Pulmonary artery endothelial cell (primary cell): ENCODE results near the gene ACTG1. TPM values are rescaled to one million over a fixed set of nuclear protein-coding genes. Genes with fewer than 3 reads are reported as not detected.

Experiments
- DNase-seq: peaks from one replicate; pipeline ENCODE4 v3.0.0-alpha.2; 2011; ENCODE audit warnings: low read depth, low spot score
- total RNA-seq: library from RNA; depleted of rRNA; stranded (reverse); fragments of >200 nt; gene quantifications from 2 replicates; pipeline ENCODE4 v1.2.3, GENCODE V29; 2014

The ACTG1 gene
- total RNA-seq, 1 donor from 2014 or later, result 9,538 TPM

- no peak for DNase-seq
Observed at GRCh38 chr17:81545160-81545949, 32.8 kb upstream of the ACTG1 start.

DNA sequence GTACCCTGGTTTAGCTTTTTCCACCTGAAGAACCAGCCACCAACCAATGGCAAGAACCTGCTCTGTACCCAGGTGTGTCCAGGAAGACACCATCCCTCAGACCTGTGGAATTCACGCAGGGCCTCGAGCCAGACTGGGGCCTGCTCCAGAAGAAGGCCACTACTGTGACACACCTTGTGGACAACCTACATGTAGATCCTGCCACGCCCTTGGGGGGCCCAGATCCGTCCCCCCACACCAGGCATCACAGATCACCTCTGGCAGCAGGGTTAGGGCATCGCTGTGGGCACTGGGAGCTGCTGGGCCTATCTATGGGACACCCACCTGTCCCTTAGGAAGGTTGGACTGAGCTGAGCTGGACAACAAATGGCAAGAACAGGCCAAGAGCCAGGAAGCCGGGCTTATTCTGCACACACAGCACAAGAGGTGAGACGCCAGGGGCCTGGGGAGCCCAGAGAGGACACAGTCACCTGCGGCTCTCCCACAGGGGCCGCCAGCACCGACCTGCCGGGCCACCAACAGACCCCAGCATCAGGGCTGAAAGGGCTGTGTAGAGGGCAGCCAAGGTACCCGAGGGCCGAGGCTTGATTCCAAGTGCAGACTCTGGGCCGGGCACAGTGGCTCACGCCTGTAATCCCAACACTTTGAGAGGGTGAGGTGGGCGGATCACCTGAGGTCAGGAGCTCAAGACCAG, 31.8 kb upstream of the ACTG1 start:
- DNase-seq, result no peak

GRCh38 chr17:81543756-81544155, 31.2 kb upstream of the ACTG1 start:
- DNase-seq, result no peak

DNA sequence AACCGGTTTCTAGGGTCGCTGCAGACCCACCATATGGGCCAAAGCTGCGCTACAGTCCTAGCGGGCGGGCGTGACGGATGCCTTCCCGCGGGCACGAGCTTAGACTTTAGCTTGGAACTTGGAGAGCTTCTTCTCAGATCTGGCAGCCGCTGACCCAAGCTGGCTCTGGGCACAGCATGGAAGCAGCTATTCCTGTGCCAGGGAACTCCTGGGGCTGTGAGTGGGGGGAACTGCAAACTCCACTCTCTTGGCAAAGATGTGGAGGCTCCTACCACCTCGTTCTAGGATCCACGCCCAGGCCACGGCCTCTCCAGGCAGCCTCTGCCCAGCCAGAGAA, 30.7 kb upstream of the ACTG1 start:
- DNase-seq, result no peak

DNA sequence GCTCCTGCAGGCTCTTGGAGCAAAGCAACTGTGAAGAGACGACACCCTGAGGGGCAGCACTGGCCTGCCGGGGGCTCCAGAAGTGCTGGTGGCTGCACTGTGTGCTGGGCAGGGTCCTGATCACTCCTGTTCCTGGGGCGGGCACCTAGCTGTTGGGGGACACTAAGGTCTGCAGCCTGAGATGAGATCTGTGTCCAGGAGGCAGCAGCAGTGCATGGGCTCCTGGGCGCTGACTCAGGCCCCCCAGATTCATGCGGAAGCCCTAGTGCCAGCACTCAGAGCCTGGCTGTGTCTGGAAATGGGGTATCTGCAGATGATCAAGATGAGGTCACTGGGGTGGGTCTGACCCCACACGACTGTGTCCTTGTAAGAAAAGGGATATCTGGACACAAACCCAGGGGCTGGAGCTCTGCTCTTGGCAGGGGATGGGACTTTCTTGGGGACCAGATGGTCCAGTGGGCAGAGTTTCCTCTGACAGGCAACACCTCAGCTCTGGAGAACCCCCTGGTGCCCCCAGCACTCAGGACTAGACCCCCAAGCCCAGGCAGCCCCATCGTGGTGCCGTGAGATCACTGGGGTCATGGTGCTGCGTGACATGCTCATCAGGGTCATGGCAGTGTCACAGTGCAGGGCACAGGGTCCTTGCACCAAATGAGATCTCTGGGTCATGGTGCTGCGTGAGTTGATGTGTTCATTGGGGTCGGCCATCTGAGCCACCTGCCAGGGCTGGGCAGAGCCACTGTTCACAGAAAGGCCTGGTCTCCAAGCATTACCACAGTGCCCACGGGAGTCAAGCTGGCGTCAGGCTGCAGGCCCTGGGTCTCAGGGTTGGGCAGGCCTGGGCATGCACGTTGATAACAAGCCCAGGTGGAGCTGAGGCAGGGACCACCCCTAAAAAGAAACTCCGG, 30.1 kb upstream of the ACTG1 start:
- no peak for DNase-seq

GRCh38 chr17:81541123-81541522, 28.5 kb upstream of the ACTG1 start:
- no peak for DNase-seq

DNA sequence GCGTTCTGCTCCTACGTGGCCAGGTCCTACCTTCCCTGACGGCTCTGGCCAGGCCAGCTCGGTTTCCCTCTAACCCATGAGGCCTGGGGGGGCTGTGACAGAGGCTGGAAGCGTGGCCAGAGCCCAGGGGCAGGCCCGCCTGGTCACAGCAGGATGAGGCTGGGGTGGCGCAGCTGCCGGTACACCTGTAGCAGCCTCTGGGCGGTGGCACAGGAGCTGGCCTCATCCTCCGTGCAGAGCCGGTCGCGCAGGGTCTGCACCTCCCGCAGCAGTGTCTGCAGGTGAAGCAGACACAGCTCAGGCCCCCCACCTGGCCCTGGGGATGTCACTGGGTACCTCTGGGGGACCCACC, 28.1 kb upstream of the ACTG1 start:
- DNase-seq, result no peak

- DNase-seq, result no peak
Observed at GRCh38 chr17:81539961-81540675, 27.5 kb upstream of the ACTG1 start.

- no peak for DNase-seq
Observed at GRCh38 chr17:81539571-81539900, 26.9 kb upstream of the ACTG1 start.

DNA sequence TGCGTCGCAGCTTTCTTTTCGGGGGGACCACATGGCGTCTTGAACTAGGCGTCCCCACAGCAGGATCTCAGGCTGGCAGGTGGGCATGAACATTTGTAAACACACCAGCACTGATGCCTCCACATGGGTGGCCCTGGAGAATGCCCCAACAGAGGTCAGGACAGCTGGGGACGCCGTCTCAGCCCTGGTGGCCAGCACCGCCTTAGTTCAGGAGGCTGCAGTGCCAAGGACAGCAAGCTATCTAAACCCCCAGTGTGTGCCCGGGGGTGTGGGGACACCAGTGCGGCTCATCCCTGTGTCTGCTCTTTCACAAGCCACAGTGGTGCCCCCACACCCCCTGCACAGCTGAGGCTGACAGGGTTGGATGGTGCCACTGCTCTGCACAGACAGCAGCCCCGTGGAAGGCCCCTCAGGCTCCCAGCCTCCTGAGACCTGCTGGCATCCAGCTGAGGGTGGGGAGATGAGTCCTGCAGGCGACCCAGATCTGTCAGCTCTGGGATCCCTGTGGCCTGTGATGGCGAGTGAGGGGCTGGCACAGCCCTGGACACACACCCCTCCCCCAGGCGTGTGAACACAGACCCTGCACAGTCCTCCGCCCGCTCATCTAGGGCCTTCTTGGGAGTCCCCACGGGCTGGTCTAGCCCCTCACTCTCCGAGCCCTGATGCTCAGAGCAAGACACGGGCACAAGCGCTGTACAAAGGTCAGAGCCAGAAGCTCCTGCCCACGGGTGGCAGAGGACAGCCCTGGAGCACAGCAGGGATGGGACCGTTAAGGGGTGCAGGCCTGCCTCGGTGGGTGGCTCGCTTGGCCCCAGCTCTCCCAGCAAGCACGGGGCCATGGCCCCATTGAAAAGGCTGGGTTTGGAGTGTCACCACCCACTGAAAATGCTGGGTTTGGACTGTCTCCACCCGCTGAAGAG, 26.3 kb upstream of the ACTG1 start:
- no peak for DNase-seq

DNA sequence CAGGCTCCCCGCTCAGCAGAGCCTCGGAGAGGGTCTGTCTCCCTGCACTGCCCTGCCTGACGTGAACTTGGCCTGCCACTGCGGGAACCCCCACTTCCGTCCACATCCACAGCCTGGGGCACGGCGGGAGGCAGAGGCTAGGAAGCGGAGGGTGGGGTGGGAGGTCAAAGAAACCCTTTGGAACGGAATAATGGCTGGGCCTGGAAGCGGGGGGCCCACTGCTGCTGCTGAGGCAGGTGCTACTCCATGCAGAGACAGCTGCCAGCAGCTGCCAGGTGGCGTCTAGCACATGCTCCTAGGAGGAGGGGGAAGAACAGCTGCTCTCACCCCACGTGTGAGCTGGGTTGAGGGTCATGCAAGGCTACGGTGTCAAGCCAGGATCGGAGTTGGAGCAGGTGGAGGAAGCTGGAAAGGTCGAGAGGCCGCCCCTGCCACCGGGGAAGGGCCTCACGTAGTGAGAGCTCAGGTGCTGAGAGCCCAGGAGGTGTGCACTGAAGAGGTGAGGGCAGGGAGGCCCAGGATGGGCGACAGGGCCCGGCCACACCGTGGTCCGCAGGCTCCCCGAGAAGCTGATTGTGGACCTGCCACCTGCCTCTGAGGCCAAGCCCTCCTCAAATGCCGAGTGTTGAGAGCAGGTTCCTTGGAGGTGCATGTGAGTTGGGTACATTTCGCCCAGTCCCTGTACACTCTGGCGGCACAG, 25.4 kb upstream of the ACTG1 start:
- DNase-seq, result no peak

- no peak for DNase-seq
Observed at GRCh38 chr17:81537343-81537855, 24.8 kb upstream of the ACTG1 start.

DNA sequence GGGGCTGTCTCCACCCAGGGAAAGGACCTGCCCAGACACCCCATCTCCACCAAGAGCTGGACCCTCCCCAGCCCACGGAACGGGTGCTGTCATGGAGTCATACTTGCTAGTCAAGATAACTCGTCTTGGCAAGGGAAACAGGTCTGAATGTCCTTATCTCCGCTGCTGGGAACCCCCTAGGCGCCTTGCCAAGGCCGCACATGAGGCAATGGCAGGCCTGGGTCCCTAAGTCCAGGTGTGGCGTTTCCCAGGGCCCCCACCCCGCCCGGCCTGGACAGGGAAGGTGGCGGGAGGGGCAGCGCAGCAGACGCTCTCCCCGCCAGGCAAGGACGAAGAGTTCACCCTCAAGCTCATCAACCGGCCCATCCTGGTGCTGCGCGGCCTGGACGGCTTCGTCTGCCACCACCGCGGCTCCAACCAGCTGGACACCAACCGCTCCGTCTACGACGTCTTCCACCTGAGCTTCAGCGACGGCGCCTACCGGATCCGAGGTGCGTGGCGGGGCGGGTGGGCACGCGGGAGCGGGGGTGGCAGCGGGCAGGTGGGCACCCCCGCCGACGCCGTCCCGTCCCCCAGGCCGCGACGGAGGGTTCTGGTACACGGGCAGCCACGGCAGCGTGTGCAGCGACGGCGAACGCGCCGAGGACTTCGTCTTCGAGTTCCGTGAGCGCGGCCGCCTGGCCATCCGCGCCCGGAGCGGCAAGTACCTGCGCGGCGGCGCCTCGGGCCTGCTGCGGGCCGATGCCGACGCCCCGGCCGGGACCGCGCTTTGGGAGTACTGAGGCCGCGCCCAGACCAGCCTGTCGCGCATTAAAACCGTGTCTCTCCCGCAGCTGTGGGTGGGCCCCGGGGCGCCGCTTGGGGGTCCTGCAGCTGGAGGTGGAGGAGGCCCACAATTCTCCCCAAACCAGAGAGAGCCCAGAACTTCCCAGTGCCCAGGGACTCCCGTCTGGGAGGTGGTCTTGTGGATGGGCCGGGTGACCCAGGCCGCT, 24.0 kb upstream of the ACTG1 start:
- no peak for DNase-seq

GRCh38 chr17:81535480-81536298, 23.1 kb upstream of the ACTG1 start:
- DNase-seq, result no peak

DNA sequence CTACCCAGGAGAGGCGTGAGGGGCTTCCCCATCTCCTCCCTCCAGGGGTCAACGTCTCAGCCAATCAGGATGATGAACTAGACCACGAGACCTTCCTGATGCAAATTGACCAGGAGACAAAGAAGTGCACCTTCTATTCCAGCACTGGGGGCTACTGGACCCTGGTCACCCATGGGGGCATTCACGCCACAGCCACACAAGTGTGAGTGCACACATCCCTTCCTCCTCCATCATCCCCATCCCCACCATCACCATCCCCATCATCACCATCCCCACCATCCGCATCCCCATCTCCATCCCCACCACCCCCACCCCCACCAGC, 22.4 kb upstream of the ACTG1 start:
- DNase-seq, result no peak

DNA sequence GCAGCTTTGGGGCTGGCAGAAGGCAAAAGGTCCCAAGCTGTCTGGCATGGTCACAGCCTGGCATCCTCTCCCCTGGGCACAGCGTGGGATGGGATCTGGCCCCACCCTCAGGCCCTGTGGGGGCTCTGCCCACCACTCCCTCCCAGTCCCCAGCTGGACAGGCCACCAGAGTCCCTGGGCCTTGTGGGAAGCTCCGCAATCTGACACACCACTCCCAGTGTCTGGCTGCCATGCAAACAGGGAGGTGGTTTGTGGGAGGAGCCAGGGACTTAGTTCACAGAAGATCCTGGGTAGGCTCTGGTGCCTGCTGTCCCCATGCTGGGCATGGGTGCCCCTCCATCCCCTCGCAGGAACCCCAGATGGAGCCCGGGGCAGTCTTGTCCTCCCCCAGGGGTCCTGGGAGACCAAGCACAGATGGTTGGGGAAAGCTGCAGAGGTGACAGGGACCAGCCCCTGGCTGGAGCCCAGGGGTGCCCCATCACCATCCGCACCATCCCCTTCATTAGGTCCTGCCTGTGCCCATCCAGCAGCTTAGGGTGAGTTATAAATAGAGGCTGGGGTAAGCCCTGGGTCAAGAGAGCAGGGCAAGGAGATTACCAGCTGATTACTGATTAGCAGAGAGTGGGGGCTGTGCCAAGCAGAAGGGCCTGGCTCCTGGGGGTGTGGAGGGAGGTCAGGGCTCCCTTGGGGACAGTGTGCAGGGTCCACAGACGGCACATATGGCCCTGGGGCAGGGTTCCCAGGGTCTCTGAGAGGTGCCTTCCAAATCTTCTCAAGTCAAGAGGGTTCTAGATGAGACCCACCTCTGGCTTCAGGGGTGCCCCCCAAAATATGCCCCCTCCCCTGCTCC, 21.8 kb upstream of the ACTG1 start:
- DNase-seq, result no peak
